Thyroid gland (tissue), 4 donors: Measurements from ENCODE around the gene ADCY5. TPM values are rescaled to one million over a fixed set of nuclear protein-coding genes. Genes with fewer than 3 reads are reported as not detected.

Experiments
- DNase-seq, 2 donors: peaks; one replicate each; pipeline ENCODE4 v3.0.0-alpha.2; 2019
- H3K27ac ChIP-seq, 3 donors: fragments of 200-600 bp; sonication (generic); 1 replicate in 2 of 3; 2 replicates in 1 of 3; pipeline ENCODE4 v1.5.1; 2016 to 2019; ENCODE audit warnings: mild to moderate bottlenecking in 1 of 3, moderate library complexity in 1 of 3
- H3K27me3 ChIP-seq: fragments of 200-600 bp; sonication (generic); one replicate; pipeline ENCODE4 v1.5.1; 2019
- H3K36me3 ChIP-seq, 2 donors: fragments of 200-600 bp; sonication (generic); one replicate each; pipeline ENCODE4 v1.5.1; 2016 to 2019
- H3K4me1 ChIP-seq, 2 donors: fragments of 200-600 bp; sonication (generic); one replicate each; pipeline ENCODE4 v1.5.1; 2017 to 2019
- H3K4me3 ChIP-seq, 3 donors: fragments of 200-600 bp; sonication (generic); replicated peaks in 1 of 3; 1 replicate in 2 of 3; 2 replicates in 1 of 3; pipeline ENCODE4 v1.5.1; 2016; ENCODE audit warnings: mild to moderate bottlenecking in 1 of 3
- H3K9me3 ChIP-seq: fragments of 200-600 bp; sonication (generic); one replicate; pipeline ENCODE4 v1.5.1; 2017
- CTCF ChIP-seq, 6 experiments: fragments of 200-600 bp in 3 of 6; fragments of 450-650 bp in 3 of 6; sonication (generic) in 3 of 6; IDR thresholded peaks; one replicate each; pipeline ENCODE4 v1.5.1; 2016 to 2019; ENCODE audit warnings: antibody characterized with exemption in 6 of 6, mild to moderate bottlenecking in 2 of 6, inconsistent platforms in 1 of 6, moderate library complexity in 1 of 6
- POLR2A ChIP-seq, 2 donors: fragments of 450-650 bp; IDR thresholded peaks; one replicate each; pipeline ENCODE4 v1.6.1; 2017; ENCODE audit warnings: antibody characterized with exemption in 2 of 2, mild to moderate bottlenecking in 2 of 2, moderate library complexity in 1 of 2
- WGBS, 2 donors: methylation state at CpG; one replicate each; pipeline ENCODE4 v1.1.5; 2017; 5-methylcytosine and 5-hydroxymethylcytosine counted together
- intact Hi-C: fragments of 100-400 bp; cut with DNase I; formaldehyde crosslinking; loops from one replicate; pipeline ENCODE4 v1.15.1; 2023
- total RNA-seq, 4 donors: library from RNA; depleted of rRNA; stranded (reverse); fragments of >200 nt; gene quantifications; one replicate each; pipeline ENCODE4 v1.2.3, GENCODE V29; 2016

The ADCY5 gene
- total RNA-seq, 4 donors from 2014 or later = 0.78 to 2.7 (median 1.8) TPM

GRCh38 chr3:123385499-123385898 lies 63.4 kb downstream of the ADCY5 start:
- TF ChIP-seq POLR2A (IDR thresholded peaks at IDR 0.05) (no peak), CTCF (IDR thresholded peaks at IDR 0.05) (no peak)
- H3K27me3 ChIP-seq = no peaks in the 10 kb centered on the region
- H3K36me3 ChIP-seq = no peaks in the 10 kb centered on the region
- intact Hi-C loops = no loop called here
- no peak for DNase-seq
- WGBS, 2 donors = 91 to 94% methylated on average over 4 of the region's 4 CpGs
- H3K4me1 ChIP-seq = no peaks in the 10 kb centered on the region
- H3K27ac ChIP-seq = no peak overlapping the region
- no peak overlapping the region for H3K4me3 ChIP-seq
- no peaks in the 10 kb centered on the region for H3K9me3 ChIP-seq

GRCh38 chr3:123385001-123385401 lies 63.9 kb downstream of the ADCY5 start:
- no peak for DNase-seq
- Histone ChIP-seq H3K9me3 (no peaks in the 10 kb centered on the region), H3K27ac (no peak overlapping the region), H3K4me3 (no peak overlapping the region), H3K27me3 (no peaks in the 10 kb centered on the region), H3K36me3 (no peaks in the 10 kb centered on the region), H3K4me1 (no peaks in the 10 kb centered on the region)
- intact Hi-C loops = no loop called here
- TF ChIP-seq POLR2A (IDR thresholded peaks at IDR 0.05) (no peak), CTCF (IDR thresholded peaks at IDR 0.05) (no peak)
- WGBS, 2 donors = 71 to 79% methylated on average over 5 to 9 of the region's 9 CpGs

DNA sequence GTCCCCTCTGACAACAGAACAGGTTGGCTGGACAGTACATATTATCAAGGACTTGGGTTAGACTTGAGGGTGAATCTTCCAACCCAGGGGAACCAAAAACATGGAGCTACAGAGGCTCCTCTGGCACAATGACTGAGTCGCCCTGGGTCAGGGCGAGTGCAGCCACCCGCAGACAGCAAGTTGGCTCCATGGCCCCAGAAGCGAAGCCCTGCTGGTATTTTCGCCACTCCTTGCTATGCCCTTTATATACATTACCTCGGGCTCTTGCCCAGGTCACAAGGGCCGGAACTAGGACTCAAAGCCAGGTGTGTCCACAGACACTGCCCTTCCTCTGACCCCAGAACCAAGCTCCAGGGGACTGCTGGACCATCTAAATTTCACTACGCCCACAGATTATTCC lies 64.6 kb downstream of the ADCY5 start:
- TF ChIP-seq CTCF (IDR thresholded peaks at IDR 0.05) (no peak), POLR2A (IDR thresholded peaks at IDR 0.05) (no peak)
- H3K27ac ChIP-seq = no peak overlapping the region
- H3K9me3 ChIP-seq = no peaks in the 10 kb centered on the region
- H3K36me3 ChIP-seq = no peaks in the 10 kb centered on the region
- no peak overlapping the region for H3K4me3 ChIP-seq
- no peak for DNase-seq
- H3K27me3 ChIP-seq = no peaks in the 10 kb centered on the region
- 90 to 94% methylated on average over 7 to 8 of the region's 8 CpGs for WGBS, 2 donors
- intact Hi-C loops = no loop called here
- no peaks in the 10 kb centered on the region for H3K4me1 ChIP-seq

DNA sequence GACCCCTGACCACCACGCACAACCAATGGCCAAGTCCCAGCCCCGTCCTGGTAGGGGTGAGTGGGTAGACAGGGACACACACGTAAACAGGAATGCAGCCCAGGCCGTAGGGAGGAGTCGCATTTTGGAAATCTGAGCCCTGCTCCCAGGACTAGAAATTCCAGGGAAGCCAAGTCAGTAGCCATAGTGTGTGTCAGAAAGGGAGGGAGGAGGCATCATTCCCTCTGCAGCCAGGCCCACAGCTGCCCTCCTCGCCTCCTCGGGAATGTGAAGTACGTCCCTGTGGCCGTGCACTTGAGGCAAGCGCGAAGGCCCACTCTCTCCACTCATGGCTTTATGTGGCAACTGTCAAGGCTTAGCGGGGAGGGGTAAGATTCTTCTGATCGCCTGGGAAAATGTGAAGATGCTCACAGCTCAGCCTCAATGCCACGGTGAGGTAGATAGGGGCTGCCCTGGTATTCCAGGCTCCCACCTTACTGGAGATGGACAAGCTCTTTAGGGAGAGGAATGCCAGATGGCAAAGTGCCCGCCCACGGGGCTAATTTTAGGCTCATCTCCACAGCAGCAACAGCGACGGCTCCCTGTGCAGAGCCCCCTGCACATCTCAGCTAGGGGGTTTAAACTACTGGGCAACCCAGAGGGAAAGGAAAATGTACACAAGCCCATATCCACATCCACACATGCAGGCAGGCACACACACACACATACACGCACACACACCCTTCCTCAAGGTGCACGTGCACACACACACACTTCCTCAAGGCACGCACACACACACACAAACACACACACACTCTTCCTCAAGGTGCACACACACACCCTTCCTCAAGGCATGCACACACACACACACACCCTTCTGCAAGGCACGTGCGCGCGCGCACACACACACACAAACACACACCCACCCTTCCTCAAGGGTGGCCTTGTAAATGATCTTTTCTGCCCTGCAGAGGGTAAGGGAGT lies 65.5 kb downstream of the ADCY5 start:
- Histone ChIP-seq H3K9me3 (no peaks in the 10 kb centered on the region), H3K36me3 (no peaks in the 10 kb centered on the region), H3K4me1 (no peaks in the 10 kb centered on the region), H3K4me3 (no peak overlapping the region), H3K27me3 (no peaks in the 10 kb centered on the region), H3K27ac (no peak overlapping the region)
- intact Hi-C loops = no loop called here
- no peak for DNase-seq
- no peak for TF ChIP-seq CTCF (IDR thresholded peaks at IDR 0.05)
- no peak for TF ChIP-seq POLR2A (IDR thresholded peaks at IDR 0.05)
- WGBS, 2 donors = 71 to 74% methylated on average over 23 to 25 of the region's 26 CpGs

DNA sequence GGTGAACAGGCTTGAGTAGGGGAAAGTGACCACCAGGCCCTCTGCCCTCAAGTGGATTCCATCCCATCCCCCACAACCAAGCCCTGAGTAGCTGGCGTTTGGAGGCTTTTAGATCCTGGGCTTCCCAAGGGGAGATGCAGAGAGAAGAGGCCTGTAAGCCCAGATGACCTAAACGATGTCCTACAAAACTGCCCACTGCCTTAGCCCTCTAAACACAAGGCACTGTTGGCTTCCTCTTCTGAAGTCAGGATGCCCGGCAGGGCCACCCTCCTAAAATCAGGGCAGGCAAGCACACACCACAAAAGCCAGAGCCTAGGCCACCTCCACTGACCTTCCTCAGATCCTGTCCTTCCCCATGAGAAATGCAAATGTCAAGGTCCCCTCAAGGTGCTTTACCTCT lies 68.6 kb downstream of the ADCY5 start:
- H3K27me3 ChIP-seq = no peaks in the 10 kb centered on the region
- H3K4me3 ChIP-seq = no peak overlapping the region
- intact Hi-C loops = no loop called here
- no peak for DNase-seq
- WGBS, 2 donors = 76 to 88% methylated on average over 3 of the region's 3 CpGs
- H3K9me3 ChIP-seq = no peaks in the 10 kb centered on the region
- H3K4me1 ChIP-seq = no peaks in the 10 kb centered on the region
- no peaks in the 10 kb centered on the region for H3K36me3 ChIP-seq
- TF ChIP-seq CTCF (IDR thresholded peaks at IDR 0.05) (no peak), POLR2A (IDR thresholded peaks at IDR 0.05) (no peak)
- no peak overlapping the region for H3K27ac ChIP-seq
